GM19328 (cell line): Measurements from ENCODE around the gene DCUN1D2.

Experiments
- ATAC-seq: cut with Tn5 transposase; IDR thresholded peaks from one replicate; pipeline ENCODE4 v1.9.1; 2021; ENCODE audit warnings: mild to moderate bottlenecking, moderate library complexity; ENCODE audit not compliant: unreplicated experiment

DCUN1D2 gene

DNA sequence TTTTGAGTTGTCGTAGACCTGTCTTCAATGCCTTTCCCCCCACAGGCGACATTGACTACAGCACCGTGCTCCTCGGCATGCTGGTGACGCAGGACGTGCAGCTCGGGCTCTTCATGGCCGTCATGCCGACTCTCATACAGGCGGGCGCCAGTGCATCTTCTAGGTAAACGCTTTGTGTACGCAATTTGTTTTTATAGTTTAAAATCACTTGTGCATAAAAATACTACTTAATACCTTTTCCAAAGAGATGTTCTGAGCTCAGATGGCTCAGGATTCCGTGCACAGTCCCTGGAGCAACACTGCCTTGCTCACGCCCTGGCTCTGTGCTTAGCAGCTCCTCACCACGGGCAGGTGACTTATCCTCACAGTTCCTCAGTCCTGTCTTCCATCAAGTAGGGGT lies 30.1 kb upstream of the DCUN1D2 start:
- no peak for ATAC-seq

DNA sequence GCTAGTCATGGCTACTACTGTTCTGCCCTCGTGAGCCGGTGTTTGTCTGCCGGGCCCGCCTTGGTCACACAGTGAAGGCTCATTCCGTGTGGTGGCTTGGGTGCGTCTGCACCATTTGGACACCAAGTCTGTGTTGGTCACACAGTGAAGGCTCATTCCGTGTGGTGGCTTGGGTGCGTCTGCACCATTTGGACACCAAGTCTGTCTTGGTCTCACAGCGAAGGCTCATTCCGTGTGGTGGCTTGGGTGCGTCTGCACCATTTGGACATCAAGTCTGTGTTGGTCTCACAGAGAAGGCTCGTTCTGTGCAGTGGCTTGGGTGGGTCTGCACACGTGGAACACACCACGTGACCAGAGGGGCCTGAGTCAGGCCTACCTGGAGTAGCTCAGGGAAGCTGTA lies 29.0 kb upstream of the DCUN1D2 start:
- no peak for ATAC-seq

DNA sequence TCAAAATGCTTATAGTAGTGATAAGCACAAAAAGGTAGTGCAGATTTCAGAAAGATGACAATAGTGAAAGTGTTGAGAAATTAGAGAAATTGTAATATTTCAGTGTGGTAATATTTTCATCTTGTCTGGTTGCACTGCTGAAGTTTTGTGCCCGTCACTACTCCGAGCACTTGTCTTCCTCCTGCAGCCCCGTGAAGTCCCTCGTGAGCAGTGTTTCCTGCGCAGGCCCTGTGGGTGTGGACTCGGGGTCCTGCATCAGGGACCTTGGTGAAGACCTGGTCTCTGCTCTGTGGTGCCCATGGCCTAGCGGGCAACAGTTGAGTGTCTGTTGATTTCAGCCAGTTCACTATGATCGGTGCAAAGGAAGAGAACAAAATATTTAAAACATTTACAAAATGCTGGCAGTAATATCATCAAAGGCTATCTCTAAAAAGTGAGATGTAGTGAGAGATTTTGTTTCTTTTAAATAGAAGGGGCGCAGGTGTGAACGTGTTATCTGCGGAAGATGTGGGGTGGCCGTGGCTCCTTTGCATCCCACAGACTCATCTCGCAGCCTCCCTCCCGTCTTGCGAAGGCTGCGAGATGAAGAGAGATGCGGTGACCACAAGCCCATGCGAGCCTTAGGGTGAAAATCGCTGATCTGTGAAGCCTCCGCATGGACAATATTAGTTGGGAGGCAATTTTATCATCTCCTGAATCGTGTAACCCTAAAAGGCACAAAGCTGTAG lies 27.7 kb upstream of the DCUN1D2 start:
- no peak for ATAC-seq

GRCh38 chr13:113514847-113515246 lies 24.3 kb upstream of the DCUN1D2 start:
- no peak for ATAC-seq

GRCh38 chr13:113513761-113514160 lies 23.2 kb upstream of the DCUN1D2 start:
- no peak for ATAC-seq

GRCh38 chr13:113511361-113511760 lies 20.9 kb upstream of the DCUN1D2 start:
- no peak for ATAC-seq

- ATAC-seq, result no peak
Observed at GRCh38 chr13:113510871-113511270, 20.4 kb upstream of the DCUN1D2 start.

DNA sequence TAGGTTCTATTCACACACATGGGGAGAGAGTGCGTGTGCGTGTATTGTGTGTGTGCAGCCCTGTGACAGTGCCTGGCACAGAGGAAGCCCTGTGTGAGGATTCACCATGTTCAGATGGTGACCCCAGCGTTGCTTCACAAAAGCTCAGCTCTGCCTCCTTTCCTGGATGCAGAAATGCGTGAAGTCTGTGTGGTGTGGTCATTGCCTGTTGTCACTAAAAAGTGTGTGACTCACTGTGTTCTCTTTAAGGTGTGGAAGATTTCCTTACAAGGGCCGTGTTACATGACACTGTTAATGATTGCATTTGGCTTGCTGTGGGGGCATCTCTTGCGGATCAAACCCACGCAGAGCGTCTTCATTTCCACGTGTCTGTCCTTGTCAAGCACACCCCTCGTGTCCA lies 19.5 kb upstream of the DCUN1D2 start:
- ATAC-seq, result no peak

DNA sequence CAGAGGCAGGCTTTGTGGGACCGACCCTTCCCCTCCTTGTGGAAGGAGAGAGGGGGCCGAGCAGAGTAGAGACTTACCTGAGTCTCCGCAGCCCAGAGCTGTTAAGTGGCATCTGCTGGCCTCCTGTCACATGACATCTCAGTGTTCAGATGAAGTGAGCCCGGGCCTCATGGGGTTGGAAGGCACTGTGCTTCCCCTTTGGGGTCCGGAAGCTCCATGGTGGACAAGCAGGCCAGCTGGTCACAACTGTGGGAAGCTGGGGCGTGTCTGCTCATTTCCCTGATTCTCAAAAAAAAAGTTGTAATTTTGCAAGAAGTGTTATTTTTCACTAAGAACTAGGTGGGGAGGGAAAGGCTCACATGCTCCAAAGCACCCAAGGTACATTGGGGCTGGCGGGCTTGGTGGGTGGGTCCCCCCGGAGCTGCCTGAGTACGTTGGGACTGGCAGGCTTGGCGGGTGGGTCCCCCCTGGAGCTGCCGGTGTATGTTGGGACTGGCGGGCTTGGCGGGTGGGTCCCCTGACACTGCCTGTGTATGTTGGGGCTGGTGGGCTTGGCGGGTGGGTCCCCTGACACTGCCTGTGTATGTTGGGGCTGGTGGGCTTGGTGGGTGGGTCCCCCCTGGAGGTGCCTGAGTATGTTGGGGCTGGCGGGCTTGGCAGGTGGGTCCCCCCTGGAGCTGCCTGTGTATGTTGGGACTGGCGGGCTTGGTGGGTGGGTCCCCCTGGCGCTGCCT lies 18.2 kb upstream of the DCUN1D2 start:
- ATAC-seq, result no peak

- ATAC-seq, result no peak
Observed at GRCh38 chr13:113507505-113508345, 17.2 kb upstream of the DCUN1D2 start.

DNA sequence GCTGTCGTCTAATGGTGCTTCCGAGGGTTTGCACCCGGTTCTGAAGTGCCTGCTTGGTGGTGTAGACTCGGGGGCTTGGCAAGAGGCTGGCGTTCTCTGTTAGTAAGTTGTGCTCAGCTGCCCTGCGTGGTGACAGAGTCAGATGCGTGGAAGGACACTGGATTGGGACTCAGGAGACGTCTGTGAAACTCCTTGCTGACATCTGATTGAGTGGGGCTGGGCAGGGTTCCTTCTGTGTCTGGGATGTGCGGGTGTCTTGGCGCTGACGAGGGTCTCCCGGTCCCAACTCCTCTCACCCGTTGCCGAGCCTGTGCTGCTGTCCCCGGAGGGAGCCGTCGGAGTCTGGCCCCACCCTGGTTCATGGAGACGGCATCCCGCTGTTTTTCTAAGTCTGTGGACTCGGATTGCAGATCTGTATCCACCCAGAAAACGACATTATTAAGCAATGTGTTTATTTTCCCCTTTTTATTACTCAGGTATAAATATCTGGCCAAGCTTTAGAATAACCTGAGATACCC lies 16.4 kb upstream of the DCUN1D2 start:
- no peak for ATAC-seq

DNA sequence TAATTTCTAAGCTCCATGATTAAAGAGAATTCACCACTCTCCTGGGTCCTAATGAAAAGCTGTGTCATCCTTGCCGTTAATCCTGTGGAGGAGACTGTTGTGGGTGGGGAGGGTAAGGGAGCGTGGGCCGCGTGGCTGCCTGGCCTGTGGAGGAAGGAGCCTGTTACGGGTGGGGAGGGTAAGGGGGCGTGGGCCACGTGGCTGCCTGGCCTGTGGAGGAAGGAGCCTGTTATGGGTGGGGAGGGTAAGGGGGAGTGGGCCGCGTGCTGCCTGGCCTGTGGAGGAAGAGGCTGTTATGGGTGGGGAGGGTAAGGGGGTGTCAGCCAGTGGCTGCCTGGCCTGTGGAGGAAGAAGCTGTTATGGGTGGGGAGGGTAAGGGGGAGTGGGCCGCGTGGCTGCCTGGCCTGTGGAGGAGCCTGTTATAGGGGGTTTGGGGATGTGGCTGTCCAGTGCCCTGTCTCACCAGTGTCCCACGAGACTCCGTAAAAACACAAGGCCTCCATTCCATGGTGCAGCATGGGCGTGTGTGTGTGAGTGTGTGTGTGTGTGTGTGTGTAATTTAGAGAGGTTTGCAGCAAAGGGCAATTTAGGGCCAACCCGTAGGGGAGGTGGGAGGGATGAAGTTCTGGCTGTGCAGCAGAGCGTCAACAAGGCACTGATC lies 15.6 kb upstream of the DCUN1D2 start:
- ATAC-seq, result no peak

- no peak for ATAC-seq
Observed at GRCh38 chr13:113502686-113503085, 12.2 kb upstream of the DCUN1D2 start.

- ATAC-seq, result no peak
Observed at GRCh38 chr13:113500530-113501265, 10.2 kb upstream of the DCUN1D2 start.

GRCh38 chr13:113499936-113500335 lies 9.4 kb upstream of the DCUN1D2 start:
- no peak for ATAC-seq

GRCh38 chr13:113498905-113499304 lies 8.4 kb upstream of the DCUN1D2 start:
- ATAC-seq, result no peak

- ATAC-seq, result no peak
Observed at GRCh38 chr13:113497217-113497616, 6.7 kb upstream of the DCUN1D2 start.

GRCh38 chr13:113495494-113496210 lies 5.1 kb upstream of the DCUN1D2 start:
- no peak for ATAC-seq

- no peak for ATAC-seq
Observed at GRCh38 chr13:113493315-113493951, 2.9 kb upstream of the DCUN1D2 start.
